ENCODE measurements around the gene PACS1.

PACS1 gene

GRCh38 chr11:66032957-66033735 lies 36.9 kb upstream of the PACS1 start:
- H2AK5ac ChIP-seq (ENCODE audit: low read length) = no peak overlapping the region
- no peak overlapping the region for H3K4ac ChIP-seq (ENCODE audit: low read depth, low read length)
- H4K5ac ChIP-seq (ENCODE audit: low read length) = no peak overlapping the region
- H3K56ac ChIP-seq (ENCODE audit: low read length) = no peak overlapping the region
- H3K79me1 ChIP-seq (ENCODE audit: low read length) = no peaks in the 10 kb centered on the region
- H4K8ac ChIP-seq (ENCODE audit: low read depth, low read length) = no peak overlapping the region
- no peak overlapping the region for H3K4me2 ChIP-seq (ENCODE audit: low read length)
- no peak overlapping the region for H3K9ac ChIP-seq (ENCODE audit: low read length)
- no peak overlapping the region for H3K27ac ChIP-seq (ENCODE audit: low read depth, low read length)
- no peak overlapping the region for H3K18ac ChIP-seq (ENCODE audit: low read length)
- H2BK120ac ChIP-seq (ENCODE audit: low read depth, low read length) = no peak overlapping the region
- H3K4me3 ChIP-seq (ENCODE audit: low read length) = no peak overlapping the region
- no CpG with 5 or more reads among the region's 8 CpGs for WGBS (ENCODE audit: extremely low coverage, insufficient coverage, low lambda C conversion rate)
- H3K79me2 ChIP-seq (ENCODE audit: control insufficient read depth, insufficient read depth, low read length) = no peaks in the 10 kb centered on the region
- H3K27me3 ChIP-seq (ENCODE audit: insufficient read depth, low read length, poor library complexity) = no peaks in the 10 kb centered on the region
- DNase-seq = no peak
- H2BK5ac ChIP-seq (ENCODE audit: low read length) = no peak overlapping the region
- H2BK15ac ChIP-seq (replicated peaks; ENCODE audit: low read depth) = no peak overlapping the region
- H3K23ac ChIP-seq (ENCODE audit: low read length) = no peak overlapping the region
- no peaks in the 10 kb centered on the region for H3K4me1 ChIP-seq (ENCODE audit: control insufficient read depth, low read depth, low read length)
- H3K36me3 ChIP-seq (ENCODE audit: control insufficient read depth, insufficient read depth, low read length) = no peaks in the 10 kb centered on the region

- Histone ChIP-seq H4K5ac (ENCODE audit: low read length) (no peak overlapping the region), H2BK5ac (ENCODE audit: low read length) (no peak overlapping the region), H3K9ac (ENCODE audit: low read length) (no peak overlapping the region), H4K8ac (ENCODE audit: low read depth, low read length) (no peak overlapping the region), H2AK5ac (ENCODE audit: low read length) (no peak overlapping the region), H3K56ac (ENCODE audit: low read length) (no peak overlapping the region), H3K4ac (ENCODE audit: low read depth, low read length) (no peak overlapping the region), H3K4me1 (ENCODE audit: control insufficient read depth, low read depth, low read length) (no peaks in the 10 kb centered on the region), H3K4me3 (ENCODE audit: low read length) (no peak overlapping the region), H3K36me3 (ENCODE audit: control insufficient read depth, insufficient read depth, low read length) (no peaks in the 10 kb centered on the region), H3K27me3 (ENCODE audit: insufficient read depth, low read length, poor library complexity) (no peaks in the 10 kb centered on the region), H2BK120ac (ENCODE audit: low read depth, low read length) (no peak overlapping the region), H3K23ac (ENCODE audit: low read length) (no peak overlapping the region), H3K4me2 (ENCODE audit: low read length) (no peak overlapping the region), H3K27ac (ENCODE audit: low read depth, low read length) (no peak overlapping the region), H3K18ac (ENCODE audit: low read length) (no peak overlapping the region), H3K79me2 (ENCODE audit: control insufficient read depth, insufficient read depth, low read length) (no peaks in the 10 kb centered on the region), H3K79me1 (ENCODE audit: low read length) (no peaks in the 10 kb centered on the region), H2BK15ac (replicated peaks; ENCODE audit: low read depth) (no peak overlapping the region)
- WGBS (ENCODE audit: extremely low coverage, insufficient coverage, low lambda C conversion rate) = no CpG with 5 or more reads among the region's 9 CpGs
- no peak for DNase-seq
Observed at GRCh38 chr11:66035653-66036333, 34.3 kb upstream of the PACS1 start.

GRCh38 chr11:66036334-66036710 lies 33.8 kb upstream of the PACS1 start:
- H3K18ac ChIP-seq (ENCODE audit: low read length) = no peak overlapping the region
- no CpG with 5 or more reads among the region's 5 CpGs for WGBS (ENCODE audit: extremely low coverage, insufficient coverage, low lambda C conversion rate)

GRCh38 chr11:66037327-66037726 lies 32.7 kb upstream of the PACS1 start:
- Histone ChIP-seq H3K4me1 (ENCODE audit: control insufficient read depth, low read depth, low read length) (no peaks in the 10 kb centered on the region), H3K36me3 (ENCODE audit: control insufficient read depth, insufficient read depth, low read length) (no peaks in the 10 kb centered on the region), H3K4me2 (ENCODE audit: low read length) (no peak overlapping the region), H2AK5ac (ENCODE audit: low read length) (no peak overlapping the region), H3K79me2 (ENCODE audit: control insufficient read depth, insufficient read depth, low read length) (no peaks in the 10 kb centered on the region), H3K27ac (ENCODE audit: low read depth, low read length) (no peak overlapping the region), H3K9ac (ENCODE audit: low read length) (no peak overlapping the region), H2BK5ac (ENCODE audit: low read length) (no peak overlapping the region), H3K23ac (ENCODE audit: low read length) (no peak overlapping the region), H4K8ac (ENCODE audit: low read depth, low read length) (no peak overlapping the region), H3K4me3 (ENCODE audit: low read length) (no peak overlapping the region), H2BK120ac (ENCODE audit: low read depth, low read length) (no peak overlapping the region), H3K4ac (ENCODE audit: low read depth, low read length) (no peak overlapping the region), H3K79me1 (ENCODE audit: low read length) (no peaks in the 10 kb centered on the region), H3K27me3 (ENCODE audit: insufficient read depth, low read length, poor library complexity) (no peaks in the 10 kb centered on the region), H3K18ac (ENCODE audit: low read length) (no peak overlapping the region), H4K5ac (ENCODE audit: low read length) (no peak overlapping the region), H2BK15ac (replicated peaks; ENCODE audit: low read depth) (no peak overlapping the region), H3K56ac (ENCODE audit: low read length) (no peak overlapping the region)
- DNase-seq = no peak
- no CpG with 5 or more reads among the region's 3 CpGs for WGBS (ENCODE audit: extremely low coverage, insufficient coverage, low lambda C conversion rate)

More at GRCh38 chr11:66036334-66036710, 33.8 kb upstream of the PACS1 start:
- no peaks in the 10 kb centered on the region for H3K79me1 ChIP-seq (ENCODE audit: low read length)
- H2BK5ac ChIP-seq (ENCODE audit: low read length) = no peak overlapping the region
- no peak for DNase-seq
- H3K9ac ChIP-seq (ENCODE audit: low read length) = no peak overlapping the region
- H3K56ac ChIP-seq (ENCODE audit: low read length) = no peak overlapping the region
- H3K4me3 ChIP-seq (ENCODE audit: low read length) = no peak overlapping the region
- H2BK120ac ChIP-seq (ENCODE audit: low read depth, low read length) = no peak overlapping the region
- no peak overlapping the region for H3K27ac ChIP-seq (ENCODE audit: low read depth, low read length)
- no peaks in the 10 kb centered on the region for H3K4me1 ChIP-seq (ENCODE audit: control insufficient read depth, low read depth, low read length)
- no peak overlapping the region for H2BK15ac ChIP-seq (replicated peaks; ENCODE audit: low read depth)
- H3K23ac ChIP-seq (ENCODE audit: low read length) = no peak overlapping the region
- no peaks in the 10 kb centered on the region for H3K79me2 ChIP-seq (ENCODE audit: control insufficient read depth, insufficient read depth, low read length)
- H3K27me3 ChIP-seq (ENCODE audit: insufficient read depth, low read length, poor library complexity) = no peaks in the 10 kb centered on the region
- no peak overlapping the region for H4K8ac ChIP-seq (ENCODE audit: low read depth, low read length)
- H2AK5ac ChIP-seq (ENCODE audit: low read length) = no peak overlapping the region
- no peak overlapping the region for H3K4me2 ChIP-seq (ENCODE audit: low read length)
- H3K4ac ChIP-seq (ENCODE audit: low read depth, low read length) = no peak overlapping the region
- no peaks in the 10 kb centered on the region for H3K36me3 ChIP-seq (ENCODE audit: control insufficient read depth, insufficient read depth, low read length)
- no peak overlapping the region for H4K5ac ChIP-seq (ENCODE audit: low read length)

GRCh38 chr11:66039765-66040164 lies 30.3 kb upstream of the PACS1 start:
- Histone ChIP-seq H3K23ac (ENCODE audit: low read length) (no peak overlapping the region), H3K79me2 (ENCODE audit: control insufficient read depth, insufficient read depth, low read length) (no peaks in the 10 kb centered on the region), H2AK5ac (ENCODE audit: low read length) (no peak overlapping the region), H3K36me3 (ENCODE audit: control insufficient read depth, insufficient read depth, low read length) (no peaks in the 10 kb centered on the region), H4K8ac (ENCODE audit: low read depth, low read length) (no peak overlapping the region), H3K9ac (ENCODE audit: low read length) (no peak overlapping the region), H3K4me1 (ENCODE audit: control insufficient read depth, low read depth, low read length) (no peaks in the 10 kb centered on the region), H3K4me3 (ENCODE audit: low read length) (no peak overlapping the region), H3K27me3 (ENCODE audit: insufficient read depth, low read length, poor library complexity) (no peaks in the 10 kb centered on the region), H2BK15ac (replicated peaks; ENCODE audit: low read depth) (no peak overlapping the region), H2BK120ac (ENCODE audit: low read depth, low read length) (no peak overlapping the region), H3K4ac (ENCODE audit: low read depth, low read length) (no peak overlapping the region), H4K5ac (ENCODE audit: low read length) (no peak overlapping the region), H3K56ac (ENCODE audit: low read length) (no peak overlapping the region), H2BK5ac (ENCODE audit: low read length) (no peak overlapping the region), H3K4me2 (ENCODE audit: low read length) (no peak overlapping the region), H3K27ac (ENCODE audit: low read depth, low read length) (no peak overlapping the region), H3K79me1 (ENCODE audit: low read length) (no peaks in the 10 kb centered on the region), H3K18ac (ENCODE audit: low read length) (no peak overlapping the region)
- no peak for DNase-seq
- WGBS (ENCODE audit: extremely low coverage, insufficient coverage, low lambda C conversion rate) = no CpG with 5 or more reads among the region's 3 CpGs

All from mesendoderm (in vitro differentiated cells).